Lower leg skin (tissue), 3 donors: Measurements from ENCODE around the gene DNAJB4.

ENCODE experiments used
- POLR2A ChIP-seq, 2 donors: fragments of 450-650 bp; IDR thresholded peaks; one replicate each; pipeline ENCODE4 v1.6.1; 2016 to 2017; ENCODE audit warnings: antibody characterized with exemption in 2 of 2, mild to moderate bottlenecking in 1 of 2, moderate library complexity in 1 of 2
- TF ChIP-seq, protein P1 (sequence below), 3 donors: fragments of 450-650 bp; IDR thresholded peaks; one replicate each; pipeline ENCODE4 v1.5.1; 2016; ENCODE audit warnings: antibody characterized with exemption in 3 of 3, mild to moderate bottlenecking in 3 of 3, moderate library complexity in 2 of 3

DNA sequence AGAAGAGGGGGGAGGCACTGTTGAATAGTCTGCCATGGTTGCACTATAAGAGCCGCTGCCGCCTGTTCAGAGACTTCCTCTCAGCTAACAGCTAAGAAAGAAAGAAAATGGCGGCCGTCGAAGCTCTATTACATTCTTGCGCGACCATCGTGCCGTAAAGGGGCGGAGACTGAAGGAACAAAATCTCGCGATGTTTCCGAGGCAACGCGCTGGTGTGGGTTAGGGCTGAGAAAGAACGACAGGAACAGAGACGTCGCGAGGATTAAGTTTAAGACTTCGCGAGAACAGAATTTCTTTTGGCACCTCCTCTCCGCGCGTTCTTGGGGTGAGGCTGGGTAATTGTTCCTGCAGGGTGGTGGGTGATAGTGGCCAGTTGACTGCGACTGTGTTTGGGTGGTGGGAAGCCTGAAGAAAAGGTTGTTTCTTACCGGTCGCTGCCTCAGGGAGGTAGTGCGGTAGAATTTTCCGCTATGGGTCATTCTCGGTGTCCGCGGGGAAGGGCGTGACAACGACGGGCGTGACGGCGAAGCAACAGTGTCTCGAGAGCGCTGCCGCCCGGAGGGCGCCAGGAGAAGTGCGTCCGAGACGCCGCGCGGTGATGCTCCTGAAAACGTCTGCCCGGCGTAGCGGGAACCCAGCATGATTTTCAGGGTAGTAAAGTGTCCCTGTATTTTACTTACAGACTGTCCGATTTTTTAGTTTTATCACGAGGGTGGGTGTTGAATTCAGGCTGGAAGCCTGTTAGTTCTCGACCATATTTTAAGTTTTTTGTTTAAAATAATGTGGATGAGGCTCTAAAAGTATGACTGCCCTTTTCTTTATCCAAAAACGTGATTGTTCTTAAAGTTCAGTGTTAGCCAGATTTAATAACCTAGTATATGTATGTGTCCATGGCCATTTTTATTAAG, 25.5 kb upstream of the DNAJB4 start, which contains the start of gene FUBP1:
- TF ChIP-seq, protein P1, sequence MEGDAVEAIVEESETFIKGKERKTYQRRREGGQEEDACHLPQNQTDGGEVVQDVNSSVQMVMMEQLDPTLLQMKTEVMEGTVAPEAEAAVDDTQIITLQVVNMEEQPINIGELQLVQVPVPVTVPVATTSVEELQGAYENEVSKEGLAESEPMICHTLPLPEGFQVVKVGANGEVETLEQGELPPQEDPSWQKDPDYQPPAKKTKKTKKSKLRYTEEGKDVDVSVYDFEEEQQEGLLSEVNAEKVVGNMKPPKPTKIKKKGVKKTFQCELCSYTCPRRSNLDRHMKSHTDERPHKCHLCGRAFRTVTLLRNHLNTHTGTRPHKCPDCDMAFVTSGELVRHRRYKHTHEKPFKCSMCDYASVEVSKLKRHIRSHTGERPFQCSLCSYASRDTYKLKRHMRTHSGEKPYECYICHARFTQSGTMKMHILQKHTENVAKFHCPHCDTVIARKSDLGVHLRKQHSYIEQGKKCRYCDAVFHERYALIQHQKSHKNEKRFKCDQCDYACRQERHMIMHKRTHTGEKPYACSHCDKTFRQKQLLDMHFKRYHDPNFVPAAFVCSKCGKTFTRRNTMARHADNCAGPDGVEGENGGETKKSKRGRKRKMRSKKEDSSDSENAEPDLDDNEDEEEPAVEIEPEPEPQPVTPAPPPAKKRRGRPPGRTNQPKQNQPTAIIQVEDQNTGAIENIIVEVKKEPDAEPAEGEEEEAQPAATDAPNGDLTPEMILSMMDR (IDR thresholded peaks at IDR 0.05), result peak in 1 of 3 donors; percentile 75
- peak in 1 of 2 donors; percentile 4 for TF ChIP-seq POLR2A (IDR thresholded peaks at IDR 0.05)
